GM23338 (cell line): ENCODE results near the gene RBPJ. TPM values are rescaled to one million over a fixed set of nuclear protein-coding genes. Genes with fewer than 3 reads are reported as not detected.

ENCODE experiments used
- ATAC-seq: fragments of 200-7000 bp; cut with Tn5 transposase; 3 replicates; pipeline ENCODE4 v1.9.1; 2020
- DNase-seq: peaks from one replicate; pipeline ENCODE4 v3.0.0-alpha.2; 2015; ENCODE audit warnings: low spot score
- H2AFZ ChIP-seq: fragments of 200-600 bp; sonication (generic); 2 replicates; pipeline ENCODE4 v1.8.0; 2016; ENCODE audit warnings: antibody characterized with exemption, mild to moderate bottlenecking, moderate library complexity
- H3F3A ChIP-seq: fragments of 200-600 bp; sonication (generic); replicated peaks from 2 replicates; pipeline ENCODE4 v1.8.0; 2017; ENCODE audit warnings: antibody characterized with exemption, mixed run types, low read depth
- H3K27ac ChIP-seq: fragments of 200-600 bp; sonication (generic); 2 replicates; pipeline ENCODE4 v1.6.1; 2016; ENCODE audit warnings: low read depth
- H3K27me3 ChIP-seq: fragments of 200-600 bp; sonication (generic); 2 replicates; pipeline ENCODE4 v1.8.0; 2016; ENCODE audit warnings: mild to moderate bottlenecking, mixed run types, moderate library complexity; ENCODE audit not compliant: insufficient read depth
- H3K36me3 ChIP-seq: fragments of 200-600 bp; sonication (generic); 2 replicates; pipeline ENCODE4 v1.8.0; 2016; ENCODE audit warnings: mild to moderate bottlenecking; ENCODE audit not compliant: insufficient read depth
- H3K4me1 ChIP-seq: fragments of 200-600 bp; sonication (generic); 2 replicates; pipeline ENCODE4 v1.8.0; 2016; ENCODE audit warnings: mild to moderate bottlenecking, moderate library complexity; ENCODE audit not compliant: insufficient read depth
- H3K4me2 ChIP-seq: fragments of 200-600 bp; sonication (generic); 2 replicates; pipeline ENCODE4 v1.7.1; 2017; ENCODE audit warnings: mixed run types
- H3K4me3 ChIP-seq: fragments of 200-600 bp; sonication (generic); 2 replicates; pipeline ENCODE4 v1.6.1; 2016; ENCODE audit warnings: mixed run types
- H3K79me2 ChIP-seq: fragments of 200-600 bp; sonication (generic); replicated peaks from 2 replicates; pipeline ENCODE4 v1.8.0; 2017; ENCODE audit warnings: mild to moderate bottlenecking; ENCODE audit not compliant: insufficient read depth
- H3K9me2 ChIP-seq: fragments of 200-600 bp; sonication (generic); 2 replicates; pipeline ENCODE4 v1.8.0; 2017; ENCODE audit not compliant: insufficient read depth
- H4K20me1 ChIP-seq: fragments of 200-600 bp; sonication (generic); replicated peaks from 2 replicates; pipeline ENCODE4 v1.8.0; 2017; ENCODE audit warnings: mild to moderate bottlenecking; ENCODE audit not compliant: insufficient read depth
- H3K27ac Mint-ChIP-seq: 2 replicates; pipeline ENCODE4 v1.8.0; 2020; ENCODE audit warnings: inconsistent platforms, mild to moderate bottlenecking, moderate library complexity, mixed read lengths
- H3K27me3 Mint-ChIP-seq: 3 replicates; pipeline ENCODE4 v1.8.0; 2022; ENCODE audit warnings: low read depth, mild to moderate bottlenecking, moderate library complexity, mixed read lengths, inconsistent platforms; ENCODE audit not compliant: insufficient read depth, poor library complexity
- H3K36me3 Mint-ChIP-seq: 3 replicates; pipeline ENCODE4 v1.8.0; 2021; ENCODE audit warnings: low read depth, mild to moderate bottlenecking, inconsistent platforms, moderate library complexity, mixed read lengths
- H3K4me1 Mint-ChIP-seq: 3 replicates; pipeline ENCODE4 v1.8.0; 2020; ENCODE audit warnings: mild to moderate bottlenecking, inconsistent platforms, mixed read lengths
- H3K4me3 Mint-ChIP-seq: 3 replicates; pipeline ENCODE4 v1.8.0; 2021; ENCODE audit warnings: moderate library complexity, mild to moderate bottlenecking, inconsistent platforms, mixed read lengths
- H3K9me3 Mint-ChIP-seq: 3 replicates; pipeline ENCODE4 v1.8.0; 2020; ENCODE audit warnings: moderate library complexity, mild to moderate bottlenecking, inconsistent platforms, mixed read lengths
- EZH2phosphoT487 ChIP-seq: fragments of 200-600 bp; sonication (generic); IDR thresholded peaks from one replicate; pipeline ENCODE4 v1.8.1; 2018; ENCODE audit warnings: antibody characterized with exemption; ENCODE audit not compliant: unreplicated experiment
- JUNB ChIP-seq: IDR thresholded peaks from one replicate; pipeline ENCODE4 v1.6.1; 2016; ENCODE audit warnings: antibody characterized with exemption; ENCODE audit not compliant: unreplicated experiment
- POLR2AphosphoS5 ChIP-seq: IDR thresholded peaks from 2 replicates; pipeline ENCODE4 v1.6.1; 2016; ENCODE audit warnings: antibody characterized with exemption, low read depth
- STAT1 ChIP-seq: IDR thresholded peaks from one replicate; pipeline ENCODE4 v1.6.1; 2016; ENCODE audit warnings: antibody characterized with exemption; ENCODE audit not compliant: unreplicated experiment
- polyA plus RNA-seq: library from polyadenylated mRNA; unstranded; fragments of >200 nt; fragmentation: Nextera tagmentation; extraction: Ambion mirVana; gene quantifications from 2 replicates; pipeline ENCODE4 v1.2.1, GENCODE V29; 2016
- total RNA-seq: library from RNA; depleted of rRNA; stranded (reverse); fragments of >200 nt; shearing (Covaris generic); gene quantifications from 2 replicates; pipeline ENCODE4 v1.2.3, GENCODE V29; 2014
- TF ChIP-seq, protein P1 (sequence below): fragments of 250-450 bp; sonication (Bioruptor Pico); IDR thresholded peaks from 2 replicates; pipeline ENCODE4 v1.5.0; 2020; ENCODE audit warnings: mild to moderate bottlenecking, moderate library complexity
- TF ChIP-seq, protein P2 (sequence below): IDR thresholded peaks from one replicate; pipeline ENCODE4 v1.6.1; 2018; ENCODE audit warnings: antibody characterized with exemption; ENCODE audit not compliant: unreplicated experiment

RBPJ gene
- total and polyA plus RNA-seq, 2 experiments from 2014 or later, result 212 to 457 TPM

DNA sequence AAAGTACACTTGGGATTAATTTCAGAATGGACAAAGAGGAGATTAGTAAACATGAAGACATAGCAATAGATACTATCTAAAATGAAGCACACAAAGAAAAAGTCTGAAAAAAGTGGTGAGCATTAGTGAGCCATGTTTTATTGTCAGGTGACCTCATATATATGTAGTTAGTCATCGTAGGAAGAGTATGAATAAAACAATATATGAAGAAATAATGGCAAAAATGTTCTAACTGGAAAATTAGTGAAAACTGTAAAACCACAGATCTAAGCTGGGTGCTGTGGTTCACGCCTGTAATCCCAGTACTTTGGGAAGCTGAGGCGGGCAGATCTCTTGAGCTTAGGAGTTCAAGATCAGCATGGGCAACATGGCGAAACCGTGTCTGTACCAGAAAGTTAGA is 67.9 kb downstream of the RBPJ start (continued):
- TF ChIP-seq, protein P1, sequence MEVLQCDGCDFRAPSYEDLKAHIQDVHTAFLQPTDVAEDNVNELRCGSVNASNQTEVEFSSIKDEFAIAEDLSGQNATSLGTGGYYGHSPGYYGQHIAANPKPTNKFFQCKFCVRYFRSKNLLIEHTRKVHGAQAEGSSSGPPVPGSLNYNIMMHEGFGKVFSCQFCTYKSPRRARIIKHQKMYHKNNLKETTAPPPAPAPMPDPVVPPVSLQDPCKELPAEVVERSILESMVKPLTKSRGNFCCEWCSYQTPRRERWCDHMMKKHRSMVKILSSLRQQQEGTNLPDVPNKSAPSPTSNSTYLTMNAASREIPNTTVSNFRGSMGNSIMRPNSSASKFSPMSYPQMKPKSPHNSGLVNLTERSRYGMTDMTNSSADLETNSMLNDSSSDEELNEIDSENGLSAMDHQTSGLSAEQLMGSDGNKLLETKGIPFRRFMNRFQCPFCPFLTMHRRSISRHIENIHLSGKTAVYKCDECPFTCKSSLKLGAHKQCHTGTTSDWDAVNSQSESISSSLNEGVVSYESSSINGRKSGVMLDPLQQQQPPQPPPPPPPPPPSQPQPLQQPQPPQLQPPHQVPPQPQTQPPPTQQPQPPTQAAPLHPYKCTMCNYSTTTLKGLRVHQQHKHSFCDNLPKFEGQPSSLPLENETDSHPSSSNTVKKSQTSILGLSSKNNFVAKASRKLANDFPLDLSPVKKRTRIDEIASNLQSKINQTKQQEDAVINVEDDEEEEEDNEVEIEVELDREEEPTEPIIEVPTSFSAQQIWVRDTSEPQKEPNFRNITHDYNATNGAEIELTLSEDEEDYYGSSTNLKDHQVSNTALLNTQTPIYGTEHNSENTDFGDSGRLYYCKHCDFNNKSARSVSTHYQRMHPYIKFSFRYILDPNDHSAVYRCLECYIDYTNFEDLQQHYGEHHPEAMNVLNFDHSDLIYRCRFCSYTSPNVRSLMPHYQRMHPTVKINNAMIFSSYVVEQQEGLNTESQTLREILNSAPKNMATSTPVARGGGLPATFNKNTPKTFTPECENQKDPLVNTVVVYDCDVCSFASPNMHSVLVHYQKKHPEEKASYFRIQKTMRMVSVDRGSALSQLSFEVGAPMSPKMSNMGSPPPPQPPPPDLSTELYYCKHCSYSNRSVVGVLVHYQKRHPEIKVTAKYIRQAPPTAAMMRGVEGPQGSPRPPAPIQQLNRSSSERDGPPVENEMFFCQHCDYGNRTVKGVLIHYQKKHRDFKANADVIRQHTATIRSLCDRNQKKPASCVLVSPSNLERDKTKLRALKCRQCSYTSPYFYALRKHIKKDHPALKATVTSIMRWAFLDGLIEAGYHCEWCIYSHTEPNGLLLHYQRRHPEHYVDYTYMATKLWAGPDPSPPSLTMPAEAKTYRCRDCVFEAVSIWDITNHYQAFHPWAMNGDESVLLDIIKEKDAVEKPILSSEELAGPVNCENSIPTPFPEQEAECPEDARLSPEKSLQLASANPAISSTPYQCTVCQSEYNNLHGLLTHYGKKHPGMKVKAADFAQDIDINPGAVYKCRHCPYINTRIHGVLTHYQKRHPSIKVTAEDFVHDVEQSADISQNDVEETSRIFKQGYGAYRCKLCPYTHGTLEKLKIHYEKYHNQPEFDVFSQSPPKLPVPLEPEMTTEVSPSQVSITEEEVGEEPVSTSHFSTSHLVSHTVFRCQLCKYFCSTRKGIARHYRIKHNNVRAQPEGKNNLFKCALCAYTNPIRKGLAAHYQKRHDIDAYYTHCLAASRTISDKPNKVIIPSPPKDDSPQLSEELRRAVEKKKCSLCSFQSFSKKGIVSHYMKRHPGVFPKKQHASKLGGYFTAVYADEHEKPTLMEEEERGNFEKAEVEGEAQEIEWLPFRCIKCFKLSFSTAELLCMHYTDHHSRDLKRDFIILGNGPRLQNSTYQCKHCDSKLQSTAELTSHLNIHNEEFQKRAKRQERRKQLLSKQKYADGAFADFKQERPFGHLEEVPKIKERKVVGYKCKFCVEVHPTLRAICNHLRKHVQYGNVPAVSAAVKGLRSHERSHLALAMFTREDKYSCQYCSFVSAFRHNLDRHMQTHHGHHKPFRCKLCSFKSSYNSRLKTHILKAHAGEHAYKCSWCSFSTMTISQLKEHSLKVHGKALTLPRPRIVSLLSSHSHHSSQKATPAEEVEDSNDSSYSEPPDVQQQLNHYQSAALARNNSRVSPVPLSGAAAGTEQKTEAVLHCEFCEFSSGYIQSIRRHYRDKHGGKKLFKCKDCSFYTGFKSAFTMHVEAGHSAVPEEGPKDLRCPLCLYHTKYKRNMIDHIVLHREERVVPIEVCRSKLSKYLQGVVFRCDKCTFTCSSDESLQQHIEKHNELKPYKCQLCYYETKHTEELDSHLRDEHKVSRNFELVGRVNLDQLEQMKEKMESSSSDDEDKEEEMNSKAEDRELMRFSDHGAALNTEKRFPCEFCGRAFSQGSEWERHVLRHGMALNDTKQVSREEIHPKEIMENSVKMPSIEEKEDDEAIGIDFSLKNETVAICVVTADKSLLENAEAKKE (CRISPR knock-in tag), result no peak
- TF ChIP-seq EZH2phosphoT487, result no peak
- TF ChIP-seq POLR2AphosphoS5, result no peak
- TF ChIP-seq, protein P2, sequence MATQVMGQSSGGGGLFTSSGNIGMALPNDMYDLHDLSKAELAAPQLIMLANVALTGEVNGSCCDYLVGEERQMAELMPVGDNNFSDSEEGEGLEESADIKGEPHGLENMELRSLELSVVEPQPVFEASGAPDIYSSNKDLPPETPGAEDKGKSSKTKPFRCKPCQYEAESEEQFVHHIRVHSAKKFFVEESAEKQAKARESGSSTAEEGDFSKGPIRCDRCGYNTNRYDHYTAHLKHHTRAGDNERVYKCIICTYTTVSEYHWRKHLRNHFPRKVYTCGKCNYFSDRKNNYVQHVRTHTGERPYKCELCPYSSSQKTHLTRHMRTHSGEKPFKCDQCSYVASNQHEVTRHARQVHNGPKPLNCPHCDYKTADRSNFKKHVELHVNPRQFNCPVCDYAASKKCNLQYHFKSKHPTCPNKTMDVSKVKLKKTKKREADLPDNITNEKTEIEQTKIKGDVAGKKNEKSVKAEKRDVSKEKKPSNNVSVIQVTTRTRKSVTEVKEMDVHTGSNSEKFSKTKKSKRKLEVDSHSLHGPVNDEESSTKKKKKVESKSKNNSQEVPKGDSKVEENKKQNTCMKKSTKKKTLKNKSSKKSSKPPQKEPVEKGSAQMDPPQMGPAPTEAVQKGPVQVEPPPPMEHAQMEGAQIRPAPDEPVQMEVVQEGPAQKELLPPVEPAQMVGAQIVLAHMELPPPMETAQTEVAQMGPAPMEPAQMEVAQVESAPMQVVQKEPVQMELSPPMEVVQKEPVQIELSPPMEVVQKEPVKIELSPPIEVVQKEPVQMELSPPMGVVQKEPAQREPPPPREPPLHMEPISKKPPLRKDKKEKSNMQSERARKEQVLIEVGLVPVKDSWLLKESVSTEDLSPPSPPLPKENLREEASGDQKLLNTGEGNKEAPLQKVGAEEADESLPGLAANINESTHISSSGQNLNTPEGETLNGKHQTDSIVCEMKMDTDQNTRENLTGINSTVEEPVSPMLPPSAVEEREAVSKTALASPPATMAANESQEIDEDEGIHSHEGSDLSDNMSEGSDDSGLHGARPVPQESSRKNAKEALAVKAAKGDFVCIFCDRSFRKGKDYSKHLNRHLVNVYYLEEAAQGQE, result no peak

DNA sequence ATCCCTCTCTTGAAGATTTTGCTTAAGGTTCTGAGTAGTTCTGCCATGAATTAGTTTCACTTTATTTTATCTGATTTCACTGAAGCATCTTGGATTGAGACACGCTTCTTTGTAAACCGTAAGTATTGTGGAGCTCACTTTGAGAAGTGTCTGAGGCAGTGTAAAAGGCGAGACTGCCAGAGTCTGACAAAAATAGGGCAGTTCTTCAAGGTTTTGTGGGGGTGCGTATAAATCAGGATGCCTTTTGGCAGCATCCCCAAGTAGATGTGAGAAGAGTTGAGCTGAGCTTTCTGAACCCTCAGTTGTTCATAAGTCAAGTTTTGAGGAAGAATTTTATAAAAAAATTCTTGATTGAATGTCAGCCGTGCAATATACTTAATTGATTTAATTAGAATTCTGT is 76.3 kb downstream of the RBPJ start:
- Mint-ChIP-seq H3K4me1 (peaks cover 36% of the 10 kb centered on the region), H3K27ac (peak overlapping the region; percentile 36; the same call in 1 of the 2 replicates)

More for the DNA sequence above, 76.3 kb downstream of the RBPJ start:
- Histone ChIP-seq H4K20me1 (no peaks in the 10 kb centered on the region), H3K36me3 (no peaks in the 10 kb centered on the region; the same call in 1 of the 2 replicates), H3F3A (0 out of 2 replicates have a peak, but pooled peaks cover 4% of the 10 kb centered on the region), H3K79me2 (peaks cover 97% of the 10 kb centered on the region), H3K27ac (peak overlapping the region; percentile 34), H3K9me2 (no peaks in the 10 kb centered on the region), H3K4me3 (no peak overlapping the region), H3K4me1 (peaks cover 46% of the 10 kb centered on the region), H3K27me3 (no peaks in the 10 kb centered on the region), H3K4me2 (no peak overlapping the region), H2AFZ (no peak overlapping the region)
- peaks cover 6% of the 10 kb centered on the region for H3K27me3 Mint-ChIP-seq
- no peak overlapping the region for H3K4me3 Mint-ChIP-seq
- no peak for TF ChIP-seq STAT1
- no peak for TF ChIP-seq JUNB
- ATAC-seq (no peak), DNase-seq (no peak)
- H3K36me3 Mint-ChIP-seq, result peaks cover 45% of the 10 kb centered on the region
- H3K9me3 Mint-ChIP-seq, result no peaks in the 10 kb centered on the region
